Stomach smooth muscle (tissue), 2 donors: Measurements from ENCODE around the gene KPNB1.

ENCODE experiments used
- H3K27ac ChIP-seq: one replicate; pipeline ENCODE4 v1.7.0; 2013; ENCODE audit warnings: mild to moderate bottlenecking, low read length, inconsistent platforms
- H3K27me3 ChIP-seq, 2 donors: one replicate each; pipeline ENCODE4 v1.7.0; 2013; ENCODE audit warnings: low read length in 2 of 2; ENCODE audit not compliant: insufficient read depth in 2 of 2, control insufficient read depth in 1 of 2
- H3K36me3 ChIP-seq, 2 donors: one replicate each; pipeline ENCODE4 v1.7.0; 2013; ENCODE audit warnings: low read length in 2 of 2; ENCODE audit not compliant: control insufficient read depth in 2 of 2, insufficient read depth in 2 of 2
- H3K4me1 ChIP-seq: one replicate; pipeline ENCODE4 v1.7.0; 2013; ENCODE audit warnings: low read length; ENCODE audit not compliant: control insufficient read depth, insufficient read depth
- H3K4me3 ChIP-seq, 2 donors: one replicate each; pipeline ENCODE4 v1.7.0; 2013; ENCODE audit warnings: low read length in 2 of 2
- H3K9ac ChIP-seq, 2 donors: one replicate each; pipeline ENCODE4 v1.7.0; 2013; ENCODE audit warnings: low read length in 2 of 2, mild to moderate bottlenecking in 1 of 2
- H3K9me3 ChIP-seq, 2 donors: one replicate each; pipeline ENCODE4 v1.7.0; 2013; ENCODE audit warnings: low read length in 2 of 2; ENCODE audit not compliant: control insufficient read depth in 2 of 2
- donor health status: healthy.
- donor health status: Pancreatic carcinoma.

KPNB1 gene

DNA sequence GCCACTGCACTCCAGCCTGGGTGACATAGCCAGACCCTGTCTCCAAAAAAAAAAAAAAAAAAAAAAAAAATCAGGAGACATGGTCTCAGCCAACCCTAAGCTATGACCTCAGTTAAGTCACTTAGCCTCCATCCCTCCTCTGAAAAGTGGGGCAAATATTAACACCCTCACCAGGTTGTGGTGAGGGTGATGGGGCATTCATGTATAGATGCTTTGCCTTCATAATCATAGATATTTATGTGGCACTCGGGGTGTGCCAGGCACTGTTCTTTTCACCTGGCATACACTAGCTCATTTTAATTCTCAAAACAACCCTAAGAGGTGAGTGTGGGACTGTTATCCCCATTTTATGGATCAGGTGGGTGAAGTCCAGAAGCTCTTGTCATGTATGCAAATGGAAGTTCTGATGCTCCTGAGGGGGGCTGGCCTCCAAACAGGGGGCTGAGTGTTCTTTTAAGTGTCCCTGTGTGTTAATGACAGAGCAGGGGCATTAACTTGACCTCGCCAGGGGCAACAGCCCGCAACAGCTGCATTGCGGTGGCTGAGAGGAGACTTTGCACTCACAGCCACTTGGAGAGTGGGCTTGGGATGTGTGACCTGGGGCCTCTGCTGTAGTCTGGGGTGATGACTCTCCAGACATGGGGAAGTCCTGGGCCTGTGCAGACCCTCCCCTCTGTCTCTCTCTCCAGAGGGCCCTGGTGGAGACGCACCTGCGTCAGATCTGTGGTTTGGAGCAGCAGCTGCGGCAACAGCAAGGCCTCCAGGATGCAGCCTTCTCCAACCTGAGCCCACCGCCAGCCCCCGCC lies 48.4 kb downstream of the KPNB1 start:
- no peaks in the 10 kb centered on the region for H3K9me3 ChIP-seq
- no peak overlapping the region for H3K9ac ChIP-seq
- no peak overlapping the region for H3K4me3 ChIP-seq
- H3K36me3 ChIP-seq, result peaks cover 8 to 10% of the 10 kb centered on the region in 2 donors
- no peak overlapping the region for H3K27ac ChIP-seq
- no peaks in the 10 kb centered on the region for H3K27me3 ChIP-seq
- H3K4me1 ChIP-seq, result peaks cover 23% of the 10 kb centered on the region

- H3K9ac ChIP-seq, result no peak overlapping the region
- H3K27me3 ChIP-seq, result no peaks in the 10 kb centered on the region
- peaks cover 16% of the 10 kb centered on the region for H3K4me1 ChIP-seq
- H3K9me3 ChIP-seq, result no peaks in the 10 kb centered on the region
- no peak overlapping the region for H3K4me3 ChIP-seq
- H3K27ac ChIP-seq, result no peak overlapping the region
- peaks cover 8 to 10% of the 10 kb centered on the region in 2 donors for H3K36me3 ChIP-seq
Observed at GRCh38 chr17:47698749-47699535, 49.2 kb downstream of the KPNB1 start.

GRCh38 chr17:47699536-47699840 lies 49.8 kb downstream of the KPNB1 start:
- no peak overlapping the region for H3K9ac ChIP-seq
- H3K4me1 ChIP-seq, result peaks cover 16% of the 10 kb centered on the region
- H3K27ac ChIP-seq, result no peak overlapping the region
- H3K27me3 ChIP-seq, result no peaks in the 10 kb centered on the region
- no peak overlapping the region for H3K4me3 ChIP-seq
- H3K36me3 ChIP-seq, result peaks cover 8 to 10% of the 10 kb centered on the region in 2 donors
- no peaks in the 10 kb centered on the region for H3K9me3 ChIP-seq

DNA sequence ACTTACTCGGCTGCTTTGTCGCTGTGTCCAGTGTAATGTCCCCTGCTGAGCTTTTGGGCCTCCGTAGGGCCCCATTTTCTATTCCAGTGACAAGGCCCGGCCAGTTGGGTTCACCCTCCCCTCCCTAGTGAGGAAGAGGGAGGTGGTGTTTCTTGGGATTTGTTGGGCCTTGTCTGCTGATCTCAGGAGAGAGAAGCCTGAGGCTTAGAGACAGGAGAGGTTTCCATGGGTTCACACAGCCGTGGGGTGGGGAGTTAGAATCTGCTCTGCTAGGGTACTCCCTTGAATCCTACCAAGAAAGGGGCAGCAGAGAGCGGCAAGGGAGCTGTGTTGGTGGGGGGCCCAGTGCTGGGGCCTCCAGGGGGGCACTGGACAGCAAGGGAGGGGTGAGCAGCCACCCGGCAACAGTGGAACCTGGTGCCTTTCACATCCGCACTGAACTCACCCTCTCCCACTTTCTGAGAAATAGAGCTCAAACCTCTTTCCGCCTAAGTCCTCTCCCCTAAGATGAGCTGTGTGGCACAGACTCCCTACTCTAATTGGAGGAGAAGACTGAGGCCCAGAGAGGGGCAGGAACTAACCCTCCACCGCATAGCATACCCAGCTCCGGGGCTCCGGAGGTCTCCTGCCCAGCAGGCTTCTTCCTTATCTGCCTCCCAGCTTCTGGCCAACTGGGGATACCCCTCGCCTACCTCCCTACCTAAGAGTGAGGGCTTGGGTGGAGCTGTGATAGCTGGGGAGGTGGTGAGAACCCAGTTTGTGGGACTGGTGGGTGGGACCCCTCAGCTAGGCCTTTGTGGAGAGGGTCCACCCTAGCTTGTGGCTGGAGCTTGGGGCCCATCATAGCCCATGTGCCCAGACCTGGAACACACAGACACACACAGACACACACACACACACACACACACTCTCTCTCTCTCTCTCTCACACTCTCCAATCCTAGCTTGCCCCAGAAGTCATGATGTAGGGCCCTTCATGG lies 51.0 kb downstream of the KPNB1 start:
- H3K9ac ChIP-seq, result no peak overlapping the region
- H3K4me3 ChIP-seq, result no peak overlapping the region
- H3K9me3 ChIP-seq, result no peaks in the 10 kb centered on the region
- peaks cover 8 to 10% of the 10 kb centered on the region in 2 donors for H3K36me3 ChIP-seq
- H3K4me1 ChIP-seq, result peaks cover 8% of the 10 kb centered on the region
- H3K27ac ChIP-seq, result no peak overlapping the region
- H3K27me3 ChIP-seq, result no peaks in the 10 kb centered on the region

DNA sequence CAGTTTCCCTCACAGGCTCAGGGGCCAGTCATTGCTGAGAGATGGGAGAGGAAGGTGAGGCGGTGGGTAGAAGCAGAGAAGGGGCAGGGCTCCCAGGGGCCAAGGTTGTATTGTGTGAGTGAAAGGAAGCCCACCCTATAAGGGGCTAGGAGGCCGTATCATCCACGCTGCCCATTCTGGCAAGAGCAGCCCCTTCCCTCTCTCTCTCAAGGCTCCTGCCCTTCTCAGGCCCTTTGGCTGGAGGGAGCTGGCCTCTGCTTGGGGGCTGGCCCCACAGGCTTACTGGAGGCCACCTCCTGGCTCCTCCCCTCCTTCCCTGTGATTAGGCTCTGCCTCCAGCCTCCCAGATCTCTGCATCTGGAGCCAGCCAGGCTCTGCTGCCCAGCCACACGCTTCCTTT lies 51.9 kb downstream of the KPNB1 start:
- no peak overlapping the region for H3K9ac ChIP-seq
- no peak overlapping the region for H3K27ac ChIP-seq
- H3K4me3 ChIP-seq, result no peak overlapping the region
- H3K9me3 ChIP-seq, result no peaks in the 10 kb centered on the region
- H3K4me1 ChIP-seq, result peaks cover 13% of the 10 kb centered on the region
- H3K27me3 ChIP-seq, result no peaks in the 10 kb centered on the region
- H3K36me3 ChIP-seq, result peaks cover 8 to 10% of the 10 kb centered on the region in 2 donors

- H3K9me3 ChIP-seq, result no peaks in the 10 kb centered on the region
- H3K27me3 ChIP-seq, result no peaks in the 10 kb centered on the region
- peaks cover 19% of the 10 kb centered on the region for H3K4me1 ChIP-seq
- no peak overlapping the region for H3K9ac ChIP-seq
- H3K27ac ChIP-seq, result no peak overlapping the region
- H3K36me3 ChIP-seq, result peaks cover 2 to 7% of the 10 kb centered on the region in 2 donors
- H3K4me3 ChIP-seq, result no peak overlapping the region
Observed at GRCh38 chr17:47702391-47702995, 52.8 kb downstream of the KPNB1 start.

DNA sequence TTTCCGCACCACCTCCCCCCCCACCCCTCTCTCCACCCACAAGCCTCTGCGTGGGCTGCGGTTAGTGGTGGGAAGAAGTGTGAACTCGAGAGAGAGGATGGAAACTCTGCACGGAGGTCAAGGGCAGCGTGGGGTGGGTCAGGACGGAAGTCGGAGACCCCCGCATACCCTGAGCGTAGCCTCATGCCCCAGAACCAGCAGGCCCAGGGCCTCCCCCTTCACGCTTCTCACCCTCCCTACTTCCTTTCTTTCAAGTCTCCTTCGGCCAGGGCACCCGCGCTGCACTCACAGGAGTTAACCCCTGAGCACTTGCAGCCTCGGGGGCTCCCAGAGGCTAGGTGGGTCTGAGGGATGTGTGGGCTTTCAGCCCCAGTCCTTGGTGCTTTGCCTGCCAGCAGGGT lies 53.5 kb downstream of the KPNB1 start:
- Histone ChIP-seq H3K36me3 (peaks cover 2 to 7% of the 10 kb centered on the region in 2 donors), H3K4me3 (no peak overlapping the region), H3K9ac (peak overlapping the region in 1 of 2 donors; percentile 21), H3K9me3 (no peaks in the 10 kb centered on the region), H3K27ac (no peak overlapping the region), H3K4me1 (peaks cover 21% of the 10 kb centered on the region), H3K27me3 (no peaks in the 10 kb centered on the region)

- peaks cover 21% of the 10 kb centered on the region for H3K4me1 ChIP-seq
- no peaks in the 10 kb centered on the region for H3K27me3 ChIP-seq
- H3K36me3 ChIP-seq, result peaks cover 2 to 7% of the 10 kb centered on the region in 2 donors
- no peak overlapping the region for H3K4me3 ChIP-seq
- no peaks in the 10 kb centered on the region for H3K9me3 ChIP-seq
- H3K9ac ChIP-seq, result peak overlapping the region in 1 of 2 donors; percentile 21
- H3K27ac ChIP-seq, result no peak overlapping the region
Observed at GRCh38 chr17:47703671-47704070, 54.0 kb downstream of the KPNB1 start.

GRCh38 chr17:47704116-47704515 lies 54.4 kb downstream of the KPNB1 start:
- no peaks in the 10 kb centered on the region for H3K27me3 ChIP-seq
- no peaks in the 10 kb centered on the region for H3K9me3 ChIP-seq
- H3K4me3 ChIP-seq, result no peak overlapping the region
- H3K36me3 ChIP-seq, result peaks cover 2 to 7% of the 10 kb centered on the region in 2 donors
- H3K4me1 ChIP-seq, result peaks cover 21% of the 10 kb centered on the region
- no peak overlapping the region for H3K27ac ChIP-seq
- H3K9ac ChIP-seq, result no peak overlapping the region

GRCh38 chr17:47704736-47705135 lies 55.0 kb downstream of the KPNB1 start:
- Histone ChIP-seq H3K36me3 (peaks cover 2 to 4% of the 10 kb centered on the region in 2 donors), H3K27ac (no peak overlapping the region), H3K4me1 (peaks cover 21% of the 10 kb centered on the region), H3K9me3 (no peaks in the 10 kb centered on the region), H3K9ac (no peak overlapping the region), H3K27me3 (no peaks in the 10 kb centered on the region), H3K4me3 (no peak overlapping the region)
